ENCODE data around the gene MOSPD3.

The MOSPD3 gene

DNA sequence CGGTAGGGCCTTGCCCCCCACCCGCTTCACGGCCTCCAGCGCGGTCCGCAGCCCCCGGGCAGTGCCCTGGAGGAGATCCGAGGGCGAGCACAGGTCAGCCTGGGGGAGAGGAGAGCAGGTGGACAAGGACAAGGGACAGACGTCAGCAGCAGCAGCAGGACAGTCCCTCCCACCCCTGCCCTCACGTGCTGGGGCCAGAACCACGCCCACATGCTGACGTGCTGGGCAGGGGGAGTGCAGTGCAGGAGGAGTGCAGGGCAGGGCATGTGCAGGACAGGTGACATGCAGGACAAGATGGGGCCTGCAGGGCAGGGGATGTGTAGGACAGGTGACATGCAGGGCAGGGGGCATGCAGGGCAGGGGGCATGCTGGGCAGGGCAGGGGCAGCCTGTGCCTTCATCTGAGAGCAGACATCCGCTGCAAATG lies 37.1 kb upstream of the MOSPD3 start:
- Histone ChIP-seq H2AK5ac (ENCODE audit: low read depth, low read length) (no peak overlapping the region), H3K4me1 (ENCODE audit: control insufficient read depth in 2 of 2, insufficient read depth in 1 of 2, low read depth in 1 of 2, low read length in 2 of 2) (peaks cover 18% of the 10 kb centered on the region in 2 donors), H2BK15ac (ENCODE audit: low read length) (no peak overlapping the region), H2BK12ac (ENCODE audit: low read length) (peak overlapping the region; percentile 58), H3K27me3 (ENCODE audit: control insufficient read depth in 3 of 3, insufficient read depth in 3 of 3, low read depth in 1 of 3, low read length in 3 of 3) (peaks cover 0 to 10% (median 0%) of the 10 kb centered on the region in 3 experiments), H3K9me3 (replicated peaks in 1 of 2; ENCODE audit: control insufficient read depth in 2 of 2, insufficient read depth in 1 of 2, low read depth in 1 of 2, low read length in 2 of 2) (no peaks in the 10 kb centered on the region), H3K36me3 (replicated peaks in 1 of 2; ENCODE audit: control insufficient read depth in 2 of 2, insufficient read depth in 2 of 2, low read length in 2 of 2) (peaks cover 29 to 47% of the 10 kb centered on the region in 2 donors), H3K79me1 (ENCODE audit: low read depth, low read length) (peaks cover 2% of the 10 kb centered on the region), H3K27ac (replicated peaks; ENCODE audit: low read length) (no peak overlapping the region), H3K4me2 (ENCODE audit: insufficient read depth, low read length, poor library complexity, severe bottlenecking) (no peak overlapping the region), H4K91ac (ENCODE audit: low read depth, low read length, poor library complexity) (no peak overlapping the region), H3K23ac (ENCODE audit: low read depth, low read length, poor library complexity) (peak overlapping the region; percentile 98), H3K18ac (ENCODE audit: low read length) (no peak overlapping the region), H2AFZ (ENCODE audit: low read length) (no peak overlapping the region), H4K8ac (ENCODE audit: low read depth, low read length) (no peak overlapping the region), H3K9ac (ENCODE audit: low read depth, low read length, poor library complexity) (peak overlapping the region; percentile 50), H3K4ac (ENCODE audit: low read length) (no peak overlapping the region), H3K4me3 (ENCODE audit: low read length in 2 of 2) (no peak overlapping the region), H2BK120ac (ENCODE audit: low read depth, low read length) (no peak overlapping the region), H3K14ac (ENCODE audit: low read length) (peak overlapping the region; percentile 56), H2BK5ac (ENCODE audit: low read length) (no peak overlapping the region)
- WGBS, 2 donors (ENCODE audit: extremely low coverage in 2 of 2, insufficient read length in 2 of 2, insufficient replicate concordance in 1 of 2) = no CpG with 5 or more reads among the region's 14 CpGs
- no peak for DNase-seq (ENCODE audit: low spot score)

DNA sequence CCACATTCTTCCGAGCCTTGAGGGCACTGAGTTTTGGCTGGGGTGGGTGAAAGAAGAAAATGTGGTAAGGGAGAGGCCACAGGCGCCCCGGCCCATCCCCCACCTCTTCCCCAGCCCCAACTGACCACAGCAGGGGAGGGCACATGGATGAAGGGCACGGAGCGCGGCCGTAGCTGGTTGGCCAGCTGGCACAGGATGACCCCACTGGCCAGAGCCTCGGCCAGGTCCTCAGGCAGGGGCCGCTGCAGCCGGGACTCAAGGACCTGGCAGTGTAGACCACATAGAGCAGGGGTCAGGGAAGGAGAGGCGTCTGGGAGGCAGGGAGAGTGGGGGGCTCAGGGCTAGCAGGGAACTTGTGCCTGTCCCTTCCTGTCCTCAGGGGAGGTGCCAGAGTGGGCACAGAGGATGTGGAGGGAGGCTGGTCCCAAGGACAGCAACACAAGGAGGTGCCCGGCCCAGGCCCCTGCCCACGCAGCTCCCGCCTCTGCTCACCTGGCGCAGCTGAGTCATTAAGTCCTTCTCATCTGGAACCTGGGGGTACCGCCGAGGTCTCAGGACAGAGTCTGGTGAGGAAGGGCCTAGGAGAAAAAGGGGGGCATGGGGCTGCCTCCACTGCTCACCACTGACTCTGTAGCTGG lies 36.5 kb upstream of the MOSPD3 start:
- no peak for DNase-seq (ENCODE audit: low spot score)
- H2BK12ac ChIP-seq (ENCODE audit: low read length) = no peak overlapping the region
- H3K4me1 ChIP-seq (ENCODE audit: control insufficient read depth in 2 of 2, insufficient read depth in 1 of 2, low read depth in 1 of 2, low read length in 2 of 2) = peaks cover 16 to 17% of the 10 kb centered on the region in 2 donors
- WGBS, 2 donors (ENCODE audit: extremely low coverage in 2 of 2, insufficient read length in 2 of 2, insufficient replicate concordance in 1 of 2) = no CpG with 5 or more reads among the region's 17 CpGs
- peaks cover 34 to 54% of the 10 kb centered on the region in 2 donors for H3K36me3 ChIP-seq (replicated peaks in 1 of 2; ENCODE audit: control insufficient read depth in 2 of 2, insufficient read depth in 2 of 2, low read length in 2 of 2)
- no peak overlapping the region for H2BK120ac ChIP-seq (ENCODE audit: low read depth, low read length)
- H2AK5ac ChIP-seq (ENCODE audit: low read depth, low read length) = no peak overlapping the region
- no peak overlapping the region for H3K4ac ChIP-seq (ENCODE audit: low read length)
- no peak overlapping the region for H3K27ac ChIP-seq (replicated peaks; ENCODE audit: low read length)
- no peak overlapping the region for H4K91ac ChIP-seq (ENCODE audit: low read depth, low read length, poor library complexity)
- H2BK15ac ChIP-seq (ENCODE audit: low read length) = no peak overlapping the region
- peaks cover 0 to 5% of the 10 kb centered on the region in 2 donors for H3K9me3 ChIP-seq (replicated peaks in 1 of 2; ENCODE audit: control insufficient read depth in 2 of 2, insufficient read depth in 1 of 2, low read depth in 1 of 2, low read length in 2 of 2)
- H3K79me1 ChIP-seq (ENCODE audit: low read depth, low read length) = peaks cover 2% of the 10 kb centered on the region
- H3K27me3 ChIP-seq (ENCODE audit: control insufficient read depth in 3 of 3, insufficient read depth in 3 of 3, low read depth in 1 of 3, low read length in 3 of 3) = peaks cover 0 to 8% (median 0%) of the 10 kb centered on the region in 3 experiments
- no peak overlapping the region for H3K9ac ChIP-seq (ENCODE audit: low read depth, low read length, poor library complexity)
- peak overlapping the region; percentile 65 for H4K8ac ChIP-seq (ENCODE audit: low read depth, low read length)
- H3K23ac ChIP-seq (ENCODE audit: low read depth, low read length, poor library complexity) = no peak overlapping the region
- no peak overlapping the region for H2BK5ac ChIP-seq (ENCODE audit: low read length)
- no peak overlapping the region for H2AFZ ChIP-seq (ENCODE audit: low read length)
- no peak overlapping the region for H3K4me3 ChIP-seq (ENCODE audit: low read length in 2 of 2)
- H3K14ac ChIP-seq (ENCODE audit: low read length) = peak overlapping the region; percentile 71
- no peak overlapping the region for H3K4me2 ChIP-seq (ENCODE audit: insufficient read depth, low read length, poor library complexity, severe bottlenecking)
- no peak overlapping the region for H3K18ac ChIP-seq (ENCODE audit: low read length)

DNA sequence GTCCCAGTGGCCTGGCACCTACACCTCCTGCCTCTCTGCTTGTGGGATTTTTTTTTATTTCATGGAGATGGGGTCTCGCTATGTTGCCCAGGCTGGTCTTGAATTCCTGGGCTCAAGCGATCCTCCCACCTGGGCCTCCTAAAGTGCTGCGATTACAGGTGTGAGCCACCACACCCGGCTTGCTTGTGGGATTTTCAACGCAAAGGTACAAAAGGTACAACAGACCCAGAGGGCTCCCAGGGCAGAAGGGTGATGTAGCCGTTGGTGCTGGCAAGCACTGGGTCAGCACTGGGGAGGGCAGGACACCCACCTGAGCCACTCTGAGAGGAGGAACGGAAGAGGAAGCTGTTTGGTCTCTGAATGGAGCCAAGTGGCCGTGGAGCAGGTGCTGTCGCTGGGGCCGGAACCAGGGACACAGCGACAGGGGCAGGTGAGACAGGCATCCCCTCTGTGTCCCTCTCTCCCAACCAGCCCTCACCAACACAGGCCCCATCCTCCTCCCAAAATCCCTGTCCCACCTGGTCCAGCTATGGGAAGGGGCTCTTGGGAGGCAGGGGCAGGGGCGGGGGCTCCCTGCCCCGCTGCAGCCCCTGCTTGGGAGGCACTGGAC lies 35.9 kb upstream of the MOSPD3 start:
- H3K23ac ChIP-seq (ENCODE audit: low read depth, low read length, poor library complexity) = no peak overlapping the region
- H3K79me1 ChIP-seq (ENCODE audit: low read depth, low read length) = peaks cover 2% of the 10 kb centered on the region
- WGBS, 2 donors (ENCODE audit: extremely low coverage in 2 of 2, insufficient read length in 2 of 2, insufficient replicate concordance in 1 of 2) = no CpG with 5 or more reads among the region's 13 CpGs
- peaks cover 0 to 5% of the 10 kb centered on the region in 2 donors for H3K9me3 ChIP-seq (replicated peaks in 1 of 2; ENCODE audit: control insufficient read depth in 2 of 2, insufficient read depth in 1 of 2, low read depth in 1 of 2, low read length in 2 of 2)
- no peak overlapping the region for H2AK5ac ChIP-seq (ENCODE audit: low read depth, low read length)
- H3K4me2 ChIP-seq (ENCODE audit: insufficient read depth, low read length, poor library complexity, severe bottlenecking) = no peak overlapping the region
- peak overlapping the region; percentile 65 for H4K8ac ChIP-seq (ENCODE audit: low read depth, low read length)
- peaks cover 39 to 60% of the 10 kb centered on the region in 2 donors for H3K36me3 ChIP-seq (replicated peaks in 1 of 2; ENCODE audit: control insufficient read depth in 2 of 2, insufficient read depth in 2 of 2, low read length in 2 of 2)
- H3K27me3 ChIP-seq (ENCODE audit: control insufficient read depth in 3 of 3, insufficient read depth in 3 of 3, low read depth in 1 of 3, low read length in 3 of 3) = peaks cover 0 to 2% (median 0%) of the 10 kb centered on the region in 3 experiments
- no peak for DNase-seq (ENCODE audit: low spot score)
- H3K18ac ChIP-seq (ENCODE audit: low read length) = no peak overlapping the region
- no peak overlapping the region for H2BK5ac ChIP-seq (ENCODE audit: low read length)
- H3K9ac ChIP-seq (ENCODE audit: low read depth, low read length, poor library complexity) = no peak overlapping the region
- no peak overlapping the region for H4K91ac ChIP-seq (ENCODE audit: low read depth, low read length, poor library complexity)
- no peak overlapping the region for H2BK15ac ChIP-seq (ENCODE audit: low read length)
- no peak overlapping the region for H3K4me3 ChIP-seq (ENCODE audit: low read length in 2 of 2)
- no peak overlapping the region for H3K27ac ChIP-seq (replicated peaks; ENCODE audit: low read length)
- H2BK120ac ChIP-seq (ENCODE audit: low read depth, low read length) = no peak overlapping the region
- no peak overlapping the region for H2AFZ ChIP-seq (ENCODE audit: low read length)
- H3K4me1 ChIP-seq (ENCODE audit: control insufficient read depth in 2 of 2, insufficient read depth in 1 of 2, low read depth in 1 of 2, low read length in 2 of 2) = peaks cover 10 to 12% of the 10 kb centered on the region in 2 donors
- no peak overlapping the region for H3K4ac ChIP-seq (ENCODE audit: low read length)
- no peak overlapping the region for H2BK12ac ChIP-seq (ENCODE audit: low read length)
- H3K14ac ChIP-seq (ENCODE audit: low read length) = no peak overlapping the region

DNA sequence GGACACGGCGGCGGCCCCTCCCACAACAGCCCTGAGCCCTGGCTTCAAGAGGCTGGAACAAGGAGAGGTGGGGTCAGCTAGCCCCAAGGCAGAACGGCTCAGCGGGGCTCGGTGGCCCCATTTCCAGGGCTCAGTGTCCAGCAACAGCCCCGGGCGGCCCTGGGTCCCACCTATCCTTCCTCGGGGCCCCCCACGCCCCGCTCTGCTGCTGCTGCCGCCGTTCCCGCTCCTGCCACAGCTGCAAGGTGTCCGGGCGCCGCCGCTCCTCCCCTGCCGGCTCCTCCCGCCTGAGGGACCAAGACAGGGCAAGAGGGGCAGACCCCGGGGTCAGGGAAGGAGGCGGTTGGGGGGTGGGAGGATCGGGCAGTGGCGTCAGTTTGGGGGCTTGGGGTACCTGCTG lies 35.2 kb upstream of the MOSPD3 start:
- H2AK5ac ChIP-seq (ENCODE audit: low read depth, low read length) = no peak overlapping the region
- DNase-seq (ENCODE audit: low spot score) = no peak
- no peak overlapping the region for H3K14ac ChIP-seq (ENCODE audit: low read length)
- H4K91ac ChIP-seq (ENCODE audit: low read depth, low read length, poor library complexity) = no peak overlapping the region
- no peak overlapping the region for H2BK15ac ChIP-seq (ENCODE audit: low read length)
- no peaks in the 10 kb centered on the region for H3K27me3 ChIP-seq (ENCODE audit: control insufficient read depth in 3 of 3, insufficient read depth in 3 of 3, low read depth in 1 of 3, low read length in 3 of 3)
- H3K18ac ChIP-seq (ENCODE audit: low read length) = no peak overlapping the region
- no peak overlapping the region for H3K4me2 ChIP-seq (ENCODE audit: insufficient read depth, low read length, poor library complexity, severe bottlenecking)
- H3K9me3 ChIP-seq (replicated peaks in 1 of 2; ENCODE audit: control insufficient read depth in 2 of 2, insufficient read depth in 1 of 2, low read depth in 1 of 2, low read length in 2 of 2) = peaks cover 0 to 5% of the 10 kb centered on the region in 2 donors
- H3K23ac ChIP-seq (ENCODE audit: low read depth, low read length, poor library complexity) = no peak overlapping the region
- H2AFZ ChIP-seq (ENCODE audit: low read length) = no peak overlapping the region
- H3K27ac ChIP-seq (replicated peaks; ENCODE audit: low read length) = no peak overlapping the region
- peaks cover 2% of the 10 kb centered on the region for H3K79me1 ChIP-seq (ENCODE audit: low read depth, low read length)
- H3K9ac ChIP-seq (ENCODE audit: low read depth, low read length, poor library complexity) = no peak overlapping the region
- H2BK120ac ChIP-seq (ENCODE audit: low read depth, low read length) = no peak overlapping the region
- peaks cover 44 to 66% of the 10 kb centered on the region in 2 donors for H3K36me3 ChIP-seq (replicated peaks in 1 of 2; ENCODE audit: control insufficient read depth in 2 of 2, insufficient read depth in 2 of 2, low read length in 2 of 2)
- no peak overlapping the region for H2BK5ac ChIP-seq (ENCODE audit: low read length)
- no peak overlapping the region for H3K4me3 ChIP-seq (ENCODE audit: low read length in 2 of 2)
- H3K4ac ChIP-seq (ENCODE audit: low read length) = no peak overlapping the region
- H3K4me1 ChIP-seq (ENCODE audit: control insufficient read depth in 2 of 2, insufficient read depth in 1 of 2, low read depth in 1 of 2, low read length in 2 of 2) = peaks cover 4 to 6% of the 10 kb centered on the region in 2 donors
- no peak overlapping the region for H2BK12ac ChIP-seq (ENCODE audit: low read length)
- no peak overlapping the region for H4K8ac ChIP-seq (ENCODE audit: low read depth, low read length)
- WGBS, 2 donors (ENCODE audit: extremely low coverage in 2 of 2, insufficient read length in 2 of 2, insufficient replicate concordance in 1 of 2) = no CpG with 5 or more reads among the region's 24 CpGs
